AG09319 (cell line): ENCODE data around the gene DHRSX.

Source experiments
- DNase-seq: peaks from one replicate; pipeline ENCODE4 v3.0.0-alpha.2; 2010; ENCODE audit warnings: low read depth; ENCODE audit errors: extremely low read depth
- TF ChIP-seq, protein P1 (sequence below): IDR thresholded peaks from 2 replicates; pipeline ENCODE4 v1.5.1; 2011; ENCODE audit warnings: low read depth, mild to moderate bottlenecking, inconsistent platforms, low read length, moderate library complexity

Gene DHRSX

DNA sequence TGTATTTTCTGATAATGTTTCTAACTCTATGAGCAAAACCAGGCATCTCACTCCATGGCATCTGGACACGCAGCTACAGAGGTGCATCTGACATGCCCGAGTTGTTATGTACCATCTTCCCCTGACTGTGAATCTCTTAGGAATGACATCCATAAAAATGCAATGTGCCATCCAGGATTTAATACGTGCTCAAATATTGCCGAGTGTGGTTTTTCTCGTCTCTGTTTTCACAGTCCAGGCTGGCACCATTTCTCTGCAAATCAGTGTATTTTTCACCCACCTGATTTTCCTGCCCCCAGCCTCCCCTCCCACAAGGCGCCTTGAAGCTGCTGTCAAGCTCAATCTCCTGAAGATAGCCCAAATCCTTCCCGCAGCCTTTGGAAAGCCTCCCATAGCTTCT, 154.6 kb downstream of the DHRSX start:
- TF ChIP-seq, protein P1, sequence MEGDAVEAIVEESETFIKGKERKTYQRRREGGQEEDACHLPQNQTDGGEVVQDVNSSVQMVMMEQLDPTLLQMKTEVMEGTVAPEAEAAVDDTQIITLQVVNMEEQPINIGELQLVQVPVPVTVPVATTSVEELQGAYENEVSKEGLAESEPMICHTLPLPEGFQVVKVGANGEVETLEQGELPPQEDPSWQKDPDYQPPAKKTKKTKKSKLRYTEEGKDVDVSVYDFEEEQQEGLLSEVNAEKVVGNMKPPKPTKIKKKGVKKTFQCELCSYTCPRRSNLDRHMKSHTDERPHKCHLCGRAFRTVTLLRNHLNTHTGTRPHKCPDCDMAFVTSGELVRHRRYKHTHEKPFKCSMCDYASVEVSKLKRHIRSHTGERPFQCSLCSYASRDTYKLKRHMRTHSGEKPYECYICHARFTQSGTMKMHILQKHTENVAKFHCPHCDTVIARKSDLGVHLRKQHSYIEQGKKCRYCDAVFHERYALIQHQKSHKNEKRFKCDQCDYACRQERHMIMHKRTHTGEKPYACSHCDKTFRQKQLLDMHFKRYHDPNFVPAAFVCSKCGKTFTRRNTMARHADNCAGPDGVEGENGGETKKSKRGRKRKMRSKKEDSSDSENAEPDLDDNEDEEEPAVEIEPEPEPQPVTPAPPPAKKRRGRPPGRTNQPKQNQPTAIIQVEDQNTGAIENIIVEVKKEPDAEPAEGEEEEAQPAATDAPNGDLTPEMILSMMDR, result no peak

DNA sequence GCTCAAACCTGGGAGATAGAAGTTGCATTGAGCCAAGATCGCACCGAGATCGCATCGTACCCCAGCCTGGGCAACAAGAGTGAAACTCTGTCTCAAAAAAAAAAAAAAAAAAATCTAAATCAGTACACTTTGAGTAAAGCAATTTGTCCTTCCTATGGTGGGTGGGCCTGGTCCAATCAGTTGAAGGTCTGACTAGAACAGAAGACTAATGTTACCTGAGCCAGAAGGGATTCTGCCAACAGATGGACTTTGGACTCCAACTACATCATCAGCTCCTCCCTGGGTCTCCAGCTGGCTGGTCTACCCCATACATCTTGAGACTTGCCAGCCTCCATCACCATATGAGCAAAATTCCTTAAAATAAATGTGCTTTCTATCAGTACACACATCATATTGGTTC, 155.2 kb downstream of the DHRSX start:
- TF ChIP-seq, protein P1, result no peak
- no peak for DNase-seq

More for the DNA sequence above, 154.6 kb downstream of the DHRSX start:
- DNase-seq, result no peak

DNA sequence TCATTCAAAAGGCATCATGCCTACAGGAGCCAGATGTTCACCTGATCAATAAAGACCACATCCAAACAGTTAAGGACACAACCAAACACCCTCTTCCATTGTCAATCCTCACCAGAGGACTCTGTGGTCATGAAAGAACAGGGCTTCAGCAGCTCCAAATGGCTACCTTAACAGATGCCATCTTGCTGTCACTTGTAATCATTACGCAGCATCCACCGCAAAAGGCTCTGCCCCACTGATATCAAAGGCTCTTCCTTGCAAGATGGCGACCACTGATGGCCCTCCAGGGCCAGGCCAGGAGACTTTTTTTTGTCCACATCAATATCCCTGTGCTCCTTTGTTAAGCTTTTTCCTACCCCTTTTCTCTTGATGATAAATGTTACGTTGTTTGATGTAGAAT, 157.4 kb downstream of the DHRSX start:
- TF ChIP-seq, protein P1, result no peak
- no peak for DNase-seq

DNA sequence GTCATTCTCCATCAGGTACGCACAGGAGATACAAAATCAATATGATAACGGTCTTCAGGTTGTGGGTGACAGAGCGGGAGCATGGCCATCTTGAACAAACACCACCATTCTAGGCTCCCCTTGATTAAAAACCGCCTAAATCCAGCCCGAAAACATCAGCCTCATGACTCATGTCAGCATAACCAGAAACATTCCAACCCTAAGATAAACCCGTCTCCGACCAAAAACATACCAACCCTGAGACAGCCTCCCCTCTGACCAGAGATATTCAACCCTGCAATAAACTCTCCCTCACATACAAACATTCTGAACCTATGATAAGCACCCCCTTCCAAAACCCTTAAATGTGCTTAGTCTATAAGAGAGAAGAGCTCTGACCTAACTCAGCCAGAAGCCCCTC, 157.9 kb downstream of the DHRSX start:
- DNase-seq, result no peak
- TF ChIP-seq, protein P1, result no peak

DNA sequence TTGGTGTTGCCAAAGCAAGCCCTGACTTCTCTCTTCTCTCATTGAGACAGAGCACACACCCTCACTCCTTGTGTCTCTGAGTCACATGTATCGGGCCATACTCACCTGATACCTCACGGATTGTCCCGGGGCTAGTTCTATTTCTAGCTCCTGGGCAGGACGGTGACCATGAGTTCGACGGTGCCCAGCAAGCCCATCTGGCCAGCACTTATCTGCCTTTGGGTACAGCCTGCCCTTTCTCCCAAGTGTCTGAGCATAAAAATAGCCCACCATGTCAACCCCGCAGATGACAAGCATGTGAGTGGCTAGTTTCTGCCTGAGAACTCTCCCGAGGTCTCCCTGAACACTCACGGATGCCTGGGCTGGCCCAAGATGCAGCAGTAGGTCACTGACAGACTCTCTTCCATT, 158.5 kb downstream of the DHRSX start:
- DNase-seq, result no peak
- TF ChIP-seq, protein P1, result no peak

DNA sequence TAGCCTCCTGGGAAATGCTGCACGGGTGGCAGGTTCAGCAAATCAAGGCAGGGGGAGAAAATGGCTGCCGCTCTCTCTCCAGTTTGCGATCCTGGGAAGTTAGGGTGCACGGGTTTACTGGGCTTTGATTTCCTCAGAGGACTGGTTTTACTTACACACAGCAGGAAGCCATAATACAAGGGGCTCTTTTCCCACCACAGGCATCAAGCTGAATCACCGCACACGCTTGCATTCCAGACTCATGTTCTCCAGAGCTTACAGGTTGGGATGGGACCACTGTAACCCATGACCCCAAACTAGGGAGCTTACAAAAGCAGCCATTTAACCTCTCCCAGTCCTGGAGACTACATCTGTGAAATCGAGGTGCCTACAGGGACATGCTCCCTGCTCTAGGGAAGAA, 159.8 kb downstream of the DHRSX start:
- DNase-seq, result no peak
- TF ChIP-seq, protein P1, result no peak

DNA sequence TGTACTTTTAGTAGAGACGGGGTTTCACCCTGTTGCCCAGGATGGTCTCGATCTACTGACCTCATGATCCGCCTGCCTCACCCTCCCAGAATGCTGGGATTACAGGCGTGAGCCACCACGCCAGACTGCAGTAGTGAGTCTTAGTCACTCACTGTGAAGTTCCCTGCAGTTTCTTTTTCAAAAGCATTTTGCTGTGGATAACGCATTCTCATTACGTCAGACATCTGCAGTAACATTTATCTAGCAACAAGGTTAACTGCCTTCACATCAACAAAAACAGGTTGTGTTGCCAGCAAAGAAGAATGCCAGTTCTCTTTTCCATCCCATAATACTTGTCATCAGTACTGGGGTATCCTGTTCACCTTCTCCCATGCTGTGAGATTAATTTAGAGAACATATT, 164.6 kb downstream of the DHRSX start:
- TF ChIP-seq, protein P1, result no peak
- no peak for DNase-seq
